Muscle layer of duodenum (tissue), 2 donors: ENCODE results near the gene DUXB.

ENCODE experiments used
- H3K27ac ChIP-seq: one replicate; pipeline ENCODE4 v1.7.0; 2013; ENCODE audit warnings: mild to moderate bottlenecking, low read length
- H3K27me3 ChIP-seq: one replicate; pipeline ENCODE4 v1.7.0; 2013; ENCODE audit warnings: low read depth, mild to moderate bottlenecking, control low read depth, low read length
- H3K36me3 ChIP-seq, 2 donors: one replicate each; pipeline ENCODE4 v1.7.0; 2013; ENCODE audit warnings: low read length in 2 of 2, control low read depth in 1 of 2, mild to moderate bottlenecking in 1 of 2; ENCODE audit not compliant: insufficient read depth in 2 of 2, control insufficient read depth in 1 of 2
- H3K4me1 ChIP-seq, 2 donors: one replicate each; pipeline ENCODE4 v1.7.0; 2013; ENCODE audit warnings: low read length in 2 of 2, mild to moderate bottlenecking in 2 of 2, control low read depth in 1 of 2, moderate library complexity in 1 of 2; ENCODE audit not compliant: insufficient read depth in 2 of 2, control insufficient read depth in 1 of 2
- H3K4me3 ChIP-seq, 2 donors: one replicate each; pipeline ENCODE4 v1.7.0; 2013; ENCODE audit warnings: low read length in 2 of 2, low read depth in 1 of 2, mild to moderate bottlenecking in 1 of 2
- H3K9me3 ChIP-seq, 2 donors: one replicate each; pipeline ENCODE4 v1.7.0; 2013; ENCODE audit warnings: low read length in 2 of 2, control low read depth in 1 of 2, mild to moderate bottlenecking in 1 of 2; ENCODE audit not compliant: control insufficient read depth in 1 of 2
- donor health status: healthy.

Gene DUXB

DNA sequence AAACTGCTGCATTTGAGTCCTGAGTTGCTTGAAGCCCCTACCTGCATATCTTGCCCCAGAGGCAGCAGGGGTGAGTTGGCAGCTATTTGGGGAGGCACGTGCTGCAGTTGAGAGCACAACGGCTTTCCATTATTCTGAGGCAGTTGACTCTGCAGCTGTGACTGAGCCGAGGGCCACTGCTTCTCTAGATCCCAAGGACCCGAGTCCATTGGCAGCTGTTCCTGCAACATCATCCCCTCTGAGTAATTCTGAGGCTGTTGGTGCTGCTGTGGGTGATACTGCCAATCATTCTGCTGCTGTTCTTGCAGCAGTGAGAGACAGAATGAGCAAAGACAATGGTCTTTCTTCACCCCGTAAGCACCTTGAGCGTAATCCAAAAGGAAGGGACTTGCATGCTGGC is 40.9 kb downstream of the DUXB start:
- H3K4me3 ChIP-seq = no peak overlapping the region
- no peaks in the 10 kb centered on the region for H3K4me1 ChIP-seq
- no peaks in the 10 kb centered on the region for H3K9me3 ChIP-seq
- no peak overlapping the region for H3K27ac ChIP-seq
- H3K27me3 ChIP-seq = no peaks in the 10 kb centered on the region
- peaks cover 27 to 48% of the 10 kb centered on the region in 2 donors for H3K36me3 ChIP-seq

DNA sequence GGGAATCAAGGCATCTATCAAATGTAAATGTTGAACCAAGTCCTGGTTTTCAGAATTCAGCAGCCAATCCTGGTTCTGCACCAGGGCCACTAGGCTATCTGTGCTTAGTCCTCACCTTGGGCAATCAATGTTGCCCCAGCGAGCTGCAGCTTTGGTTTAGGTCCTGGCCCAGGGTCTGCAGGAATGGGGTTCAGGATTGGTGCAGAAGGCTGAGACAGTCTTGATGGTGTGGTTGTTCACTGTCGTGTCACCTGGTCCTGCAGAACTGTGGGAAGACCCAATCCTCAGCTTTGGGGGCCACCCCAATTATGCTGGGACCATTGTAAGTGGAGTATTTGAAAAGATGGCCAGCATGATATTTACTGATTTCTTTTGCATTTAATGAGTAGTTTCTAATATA is 43.1 kb downstream of the DUXB start:
- Histone ChIP-seq H3K4me3 (no peak overlapping the region), H3K4me1 (peaks cover 5 to 7% of the 10 kb centered on the region in 2 donors), H3K9me3 (no peaks in the 10 kb centered on the region), H3K27ac (no peak overlapping the region), H3K36me3 (peaks cover 38 to 53% of the 10 kb centered on the region in 2 donors), H3K27me3 (no peaks in the 10 kb centered on the region)

DNA sequence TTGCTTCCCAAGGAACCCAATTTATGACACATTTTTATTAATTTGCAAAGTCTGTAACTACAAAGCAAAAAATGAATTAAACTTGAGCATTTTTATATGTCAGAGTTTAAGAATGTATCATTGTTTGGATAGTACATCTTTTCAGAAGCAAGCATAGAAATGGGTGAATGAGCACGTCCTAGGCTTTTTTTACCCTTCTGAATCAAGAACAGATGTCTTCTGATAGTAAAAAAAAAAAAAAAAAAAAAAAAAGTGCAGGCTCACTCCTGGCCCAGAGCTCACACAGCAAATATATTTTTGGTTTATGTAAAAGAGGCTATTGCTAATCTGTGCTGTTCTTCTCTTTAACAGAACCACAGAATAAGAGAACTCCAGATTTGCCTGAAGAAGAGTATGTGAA is 47.3 kb downstream of the DUXB start:
- Histone ChIP-seq H3K27ac (no peak overlapping the region), H3K36me3 (peaks cover 36 to 38% of the 10 kb centered on the region in 2 donors), H3K9me3 (no peaks in the 10 kb centered on the region), H3K27me3 (no peaks in the 10 kb centered on the region), H3K4me3 (no peak overlapping the region), H3K4me1 (peaks cover 27 to 42% of the 10 kb centered on the region in 2 donors)

DNA sequence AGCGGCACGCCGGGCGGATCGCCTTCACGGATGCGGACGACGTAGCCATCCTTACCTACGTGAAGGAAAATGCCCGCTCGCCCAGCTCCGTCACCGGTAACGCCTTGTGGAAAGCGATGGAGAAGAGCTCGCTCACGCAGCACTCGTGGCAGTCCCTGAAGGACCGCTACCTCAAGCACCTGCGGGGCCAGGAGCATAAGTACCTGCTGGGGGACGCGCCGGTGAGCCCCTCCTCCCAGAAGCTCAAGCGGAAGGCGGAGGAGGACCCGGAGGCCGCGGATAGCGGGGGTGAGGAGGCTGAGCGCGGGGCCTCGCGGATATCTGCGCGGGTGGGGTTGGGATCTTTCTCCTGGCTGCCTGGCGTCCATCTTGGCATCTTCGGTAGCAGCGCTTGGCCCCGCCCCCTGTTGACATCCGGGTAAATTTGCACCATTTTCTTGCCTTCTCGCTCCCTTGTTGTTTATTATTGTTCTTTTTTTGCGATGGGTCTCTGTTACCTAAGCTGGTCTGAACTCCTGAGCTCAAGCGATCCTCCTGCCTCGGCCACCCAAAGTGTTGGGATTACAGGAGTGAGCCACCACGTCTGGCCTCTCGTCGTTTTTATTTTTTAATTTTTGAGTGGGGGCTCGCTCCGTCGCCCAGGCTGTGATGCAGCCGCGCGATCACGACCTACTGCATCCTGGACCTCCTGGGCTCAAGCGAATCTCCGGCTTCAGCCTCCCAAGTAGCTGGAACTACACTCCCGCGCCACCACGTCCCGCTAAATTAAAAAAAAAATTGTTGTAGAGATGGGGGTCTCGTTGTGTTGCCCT is 52.8 kb downstream of the DUXB start:
- H3K4me1 ChIP-seq = peaks cover 25 to 70% of the 10 kb centered on the region in 2 donors
- H3K9me3 ChIP-seq = no peaks in the 10 kb centered on the region
- H3K27me3 ChIP-seq = no peaks in the 10 kb centered on the region
- peak overlapping the region; percentile 83 to 100 for H3K4me3 ChIP-seq
- H3K36me3 ChIP-seq = peaks cover 0 to 28% of the 10 kb centered on the region in 2 donors
- H3K27ac ChIP-seq = peak overlapping the region; percentile 96

DNA sequence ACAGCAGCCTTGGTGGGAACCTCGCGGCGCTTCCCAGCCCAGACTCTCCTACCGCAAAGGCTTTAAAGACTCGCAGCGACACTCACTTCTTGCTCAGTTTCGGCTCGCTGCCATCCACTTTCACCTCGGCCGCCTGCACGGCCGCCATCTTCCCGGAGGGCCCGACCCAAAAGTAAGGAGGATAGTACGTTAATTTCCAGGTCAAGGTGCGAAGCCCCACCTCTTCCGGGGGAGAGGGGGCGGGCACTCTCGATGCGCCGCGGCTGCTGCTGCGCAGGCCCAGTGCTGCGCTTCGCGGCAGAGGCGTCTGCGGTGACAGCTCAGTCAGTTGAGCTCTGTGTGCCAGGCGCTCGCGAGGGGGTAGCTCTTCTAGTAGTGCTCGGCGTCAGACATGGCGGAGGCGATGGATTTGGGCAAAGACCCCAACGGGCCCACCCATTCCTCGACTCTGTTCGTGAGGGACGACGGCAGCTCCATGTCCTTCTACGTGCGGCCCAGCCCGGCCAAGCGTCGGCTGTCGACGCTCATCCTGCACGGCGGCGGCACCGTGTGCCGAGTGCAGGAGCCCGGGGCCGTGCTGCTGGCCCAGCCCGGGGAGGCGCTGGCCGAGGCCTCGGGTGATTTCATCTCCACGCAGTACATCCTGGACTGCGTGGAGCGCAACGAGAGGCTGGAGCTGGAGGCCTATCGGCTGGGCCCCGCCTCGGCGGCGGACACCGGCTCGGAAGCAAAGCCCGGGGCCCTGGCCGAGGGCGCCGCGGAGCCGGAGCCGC is 53.6 kb downstream of the DUXB start, which contains the start of the genes KARS1 and TERF2IP:
Gene KARS1, minus strand, starts transcription at position 174 of the 773 bp plus-strand sequence. Its CDS starts 26 bp downstream, at position 148.
Gene TERF2IP, plus strand, starts transcription at position 282 of the 773 bp plus-strand sequence. Its CDS starts 110 bp downstream, at position 392.
- Histone ChIP-seq H3K27me3 (no peaks in the 10 kb centered on the region), H3K4me1 (peaks cover 17 to 62% of the 10 kb centered on the region in 2 donors), H3K9me3 (no peaks in the 10 kb centered on the region), H3K36me3 (peaks cover 3 to 34% of the 10 kb centered on the region in 2 donors), H3K4me3 (peak within 1 kb of the TSS; percentile 83 to 100), H3K27ac (peak within 1 kb of the TSS; percentile 96)

DNA sequence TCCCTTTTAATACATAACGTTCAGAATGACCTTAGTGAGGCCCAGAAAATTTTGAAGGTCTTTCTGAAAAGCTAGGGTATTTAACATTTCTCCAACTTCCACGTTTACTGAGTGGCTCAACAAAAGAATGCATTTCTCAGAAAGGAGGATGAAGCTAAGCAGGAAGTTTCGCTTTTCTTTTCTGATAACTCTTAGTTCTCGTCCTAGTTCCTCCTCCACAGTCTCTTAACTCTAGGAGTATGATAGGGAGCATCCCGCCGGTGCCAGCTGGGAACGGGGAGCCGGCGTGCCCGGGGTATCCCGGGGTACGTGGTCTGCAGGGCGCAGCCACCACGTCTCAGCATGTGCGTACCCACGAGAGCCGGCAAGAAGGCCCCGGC is 54.2 kb downstream of the DUXB start:
- Histone ChIP-seq H3K9me3 (no peaks in the 10 kb centered on the region), H3K27ac (peak overlapping the region; percentile 83), H3K27me3 (no peaks in the 10 kb centered on the region), H3K4me3 (peak overlapping the region; percentile 83 to 100), H3K36me3 (peaks cover 6 to 39% of the 10 kb centered on the region in 2 donors), H3K4me1 (peaks cover 15 to 58% of the 10 kb centered on the region in 2 donors)

DNA sequence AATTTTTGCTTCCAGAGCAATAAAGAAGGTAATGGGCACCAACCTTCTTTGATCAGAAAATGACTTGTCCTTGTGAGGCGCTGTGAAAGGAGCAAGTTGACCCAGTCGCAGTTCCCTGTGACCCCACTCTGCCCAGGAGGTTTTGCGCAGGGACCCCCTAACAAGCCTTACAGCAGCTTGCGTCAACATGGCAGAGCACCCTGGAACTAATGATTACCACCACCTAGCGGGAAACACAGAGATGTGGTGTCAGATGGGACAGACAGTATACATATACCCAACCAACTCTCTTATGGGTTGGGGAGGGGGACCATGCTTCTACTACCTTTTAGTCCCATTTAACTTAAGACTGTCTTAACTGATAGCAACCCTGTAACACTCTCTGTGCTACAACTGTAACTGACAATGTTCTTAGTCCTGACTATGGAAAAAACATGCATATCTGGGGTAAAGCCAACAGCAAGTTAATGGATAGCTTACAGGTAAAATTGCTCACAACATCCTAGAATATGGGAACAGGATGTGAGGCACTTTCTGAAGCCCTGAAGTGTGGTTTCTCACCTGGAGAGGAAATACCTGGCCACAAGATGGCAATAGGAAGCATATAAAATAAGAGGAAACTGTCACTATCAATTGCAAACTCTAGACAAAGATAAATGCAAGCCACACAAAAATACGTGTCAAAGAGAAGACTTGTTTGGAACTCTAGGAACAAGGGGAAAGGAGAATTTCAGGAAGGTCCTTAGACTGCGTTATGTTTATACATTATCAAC is 56.8 kb downstream of the DUXB start:
- H3K36me3 ChIP-seq = peaks cover 30 to 63% of the 10 kb centered on the region in 2 donors
- no peak overlapping the region for H3K27ac ChIP-seq
- H3K4me1 ChIP-seq = peaks cover 0 to 32% of the 10 kb centered on the region in 2 donors

More for the DNA sequence above, 56.8 kb downstream of the DUXB start:
- Histone ChIP-seq H3K27me3 (no peaks in the 10 kb centered on the region), H3K4me3 (no peak overlapping the region), H3K9me3 (no peaks in the 10 kb centered on the region)
